HEK293 (cell line): Measurements from ENCODE around the gene KIF25.

Experiments used
- CTCF ChIP-seq: fragments of 450-650 bp; formaldehyde crosslinking; IDR thresholded peaks from 2 replicates; pipeline ENCODE4 v1.5.1; 2016; ENCODE audit warnings: missing biosample characterization, missing genetic modification characterization
- PBX3 ChIP-seq: sonication (generic); formaldehyde crosslinking; IDR thresholded peaks from 2 replicates; pipeline ENCODE4 v1.8.1; 2022; ENCODE audit warnings: mild to moderate bottlenecking, moderate library complexity, missing genetic modification reagents
- PRDM10 ChIP-seq: fragments of 450-650 bp; formaldehyde crosslinking; IDR thresholded peaks from 2 replicates; pipeline ENCODE4 v1.5.1; 2016; ENCODE audit warnings: missing biosample characterization, missing genetic modification characterization
- ZBTB6 ChIP-seq: fragments of 450-650 bp; formaldehyde crosslinking; IDR thresholded peaks from 2 replicates; pipeline ENCODE4 v1.5.1; 2017; ENCODE audit warnings: missing biosample characterization, missing genetic modification characterization
- ZFHX2 ChIP-seq: fragments of 450-650 bp; formaldehyde crosslinking; conservative IDR thresholded peaks from 2 replicates; pipeline ENCODE4 v1.5.1; 2016; ENCODE audit warnings: missing biosample characterization, missing genetic modification characterization
- ZNF138 ChIP-seq: fragments of 450-650 bp; formaldehyde crosslinking; IDR thresholded peaks from 2 replicates; pipeline ENCODE4 v1.5.1; 2016; ENCODE audit warnings: missing biosample characterization, missing genetic modification characterization, borderline replicate concordance
- ZNF214 ChIP-seq: fragments of 450-650 bp; formaldehyde crosslinking; IDR thresholded peaks from 2 replicates; pipeline ENCODE4 v1.5.1; 2017; ENCODE audit warnings: missing biosample characterization, mild to moderate bottlenecking, missing genetic modification characterization, borderline replicate concordance
- ZNF24 ChIP-seq: fragments of 450-650 bp; formaldehyde crosslinking; IDR thresholded peaks from 2 replicates; pipeline ENCODE4 v1.5.1; 2016; ENCODE audit warnings: missing biosample characterization, missing genetic modification characterization
- ZNF274 ChIP-seq, 2 experiments: fragments of 200-500 bp in 1 of 2; fragments of 450-650 bp in 1 of 2; sonication (Bioruptor generic) in 1 of 2; formaldehyde crosslinking in 1 of 2; IDR thresholded peaks; 2 replicates each; pipeline versions ENCODE4 v1.5.1 to v1.6.1; 2014 to 2016; ENCODE audit warnings: borderline replicate concordance in 1 of 2, inconsistent platforms in 1 of 2, low read length in 1 of 2, missing biosample characterization in 1 of 2, missing genetic modification characterization in 1 of 2
- ZNF423 ChIP-seq: fragments of 450-650 bp; formaldehyde crosslinking; IDR thresholded peaks from 2 replicates; pipeline ENCODE4 v1.5.1; 2016; ENCODE audit warnings: missing biosample characterization, missing genetic modification characterization
- ZNF518A ChIP-seq: fragments of 450-650 bp; formaldehyde crosslinking; conservative IDR thresholded peaks from 2 replicates; pipeline ENCODE4 v1.5.1; 2016; ENCODE audit warnings: low read depth, missing biosample characterization, missing genetic modification characterization
- ZNF561 ChIP-seq: fragments of 450-650 bp; IDR thresholded peaks from 2 replicates; pipeline ENCODE4 v1.5.1; 2018; ENCODE audit warnings: missing biosample characterization, missing genetic modification characterization, borderline replicate concordance
- ZSCAN16 ChIP-seq: fragments of 450-650 bp; formaldehyde crosslinking; IDR thresholded peaks from 2 replicates; pipeline ENCODE4 v1.5.1; 2016; ENCODE audit warnings: missing biosample characterization, missing genetic modification characterization

GRCh38 chr6:168015482-168016175 lies 18.2 kb downstream of the KIF25 start:
- TF ChIP-seq CTCF (tag by site-specific recombination) (no peak), ZNF138 (tag by site-specific recombination) (no peak), ZNF423 (tag by site-specific recombination) (no peak), ZFHX2 (no peak), PBX3 (CRISPR knock-in tag) (no peak), ZNF214 (tag by site-specific recombination) (no peak), ZSCAN16 (tag by site-specific recombination) (no peak), ZNF561 (tag by site-specific recombination) (no peak), ZNF274 (IDR thresholded peaks at IDR 0.05; ENCODE audit: low read length) (no peak), ZNF274 (tag by site-specific recombination; IDR thresholded peaks at IDR 0.05; ENCODE audit: borderline replicate concordance) (no peak), ZNF24 (tag by site-specific recombination) (no peak), PRDM10 (tag by site-specific recombination) (no peak), ZNF518A (no peak), ZBTB6 (tag by site-specific recombination) (no peak)
